Measurements from ENCODE around the gene REEP1. TPM values are rescaled to one million over a fixed set of nuclear protein-coding genes. Genes with fewer than 3 reads are reported as not detected.

Gene REEP1
- total RNA-seq, 1 donor from 2014 or later: 0.35 TPM

DNA sequence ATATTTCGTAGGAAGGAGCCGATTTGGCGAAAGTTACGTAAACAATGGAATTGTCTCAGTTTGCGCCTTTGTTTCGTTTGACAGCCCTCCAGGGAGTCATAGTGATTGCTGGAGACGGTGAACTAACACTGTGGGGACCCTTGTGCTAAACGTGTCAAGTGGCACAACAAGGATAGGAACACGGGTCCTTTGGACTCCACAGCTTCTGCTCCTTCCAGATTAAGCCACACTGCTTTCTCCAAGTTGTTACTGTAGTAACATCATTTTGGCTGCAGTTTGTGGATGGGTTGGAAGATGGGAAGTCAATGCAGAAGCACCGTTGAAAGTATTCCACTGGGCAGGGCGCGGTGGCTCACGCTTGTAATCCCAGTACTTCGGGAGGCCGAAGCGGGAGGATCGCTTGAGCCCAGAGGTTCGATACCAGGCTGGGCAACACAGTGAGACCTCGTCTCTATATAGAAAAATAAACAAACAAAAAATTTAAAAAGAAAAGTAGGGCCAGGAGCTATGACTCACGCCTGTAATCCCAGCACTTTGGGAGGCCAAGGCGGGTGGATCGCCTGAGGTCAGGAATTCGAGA is 141.5 kb downstream of the REEP1 start:
- DNase-seq (ENCODE audit: low read depth): no peak

DNA sequence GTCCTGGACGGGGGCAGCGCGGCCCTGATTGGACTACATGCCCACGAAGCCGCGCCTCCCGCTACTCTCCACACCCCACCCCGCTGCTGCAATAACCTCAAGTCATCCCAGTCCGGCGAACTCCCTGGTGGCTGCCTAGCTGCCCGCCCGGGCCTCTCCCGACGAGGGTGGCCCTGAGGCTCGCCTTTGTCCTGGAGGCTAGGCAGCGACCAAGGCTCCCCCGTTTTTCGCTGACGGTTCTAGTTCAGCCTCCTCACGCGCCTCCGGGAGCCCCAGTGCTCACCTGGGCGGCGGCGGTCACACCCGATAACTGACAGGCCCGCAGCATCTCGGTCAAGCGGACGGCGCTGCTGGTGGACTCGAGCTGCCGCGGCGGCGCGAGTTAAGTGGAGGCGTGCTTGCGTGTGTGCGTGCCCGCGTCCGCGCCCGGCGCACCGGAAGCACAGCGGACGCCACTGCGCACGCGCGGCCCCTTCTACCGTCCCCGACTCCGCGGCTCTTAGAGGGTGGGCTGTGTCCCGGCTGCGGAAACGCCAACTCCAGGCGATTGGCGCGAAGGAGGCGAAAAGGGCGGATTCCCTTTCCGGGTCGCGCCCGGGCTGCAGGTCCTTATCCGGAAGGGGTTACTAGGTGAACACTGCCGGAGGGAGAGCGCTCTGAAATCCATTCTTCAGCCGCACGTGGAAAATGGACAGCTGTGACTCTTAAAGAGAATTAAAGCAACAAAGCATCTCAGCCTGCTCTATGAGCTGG is 142.2 kb downstream of the REEP1 start, which contains the start of gene IMMT:
IMMT (minus strand) TSS at position 408 of the 753 bp plus-strand sequence; CDS start at position 328, 80 bp downstream.
- DNase-seq (ENCODE audit: low read depth): peak; percentile 90

DNA sequence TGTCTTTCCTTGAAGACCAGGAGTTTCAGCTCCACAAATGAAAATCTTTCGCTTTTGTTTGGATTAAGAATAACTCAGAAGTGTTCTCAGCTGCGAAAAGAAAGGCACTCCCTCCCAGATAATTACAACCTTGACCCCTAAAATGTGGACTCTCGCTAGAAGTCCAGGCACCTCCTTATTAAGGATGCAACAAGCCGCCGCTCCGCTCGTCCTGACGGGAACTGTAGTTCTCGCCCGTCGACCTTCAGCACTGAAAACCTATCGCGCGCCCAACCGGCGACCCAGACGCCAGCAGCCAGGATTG is 142.7 kb downstream of the REEP1 start:
- peak; percentile 89 for DNase-seq (ENCODE audit: low read depth)

DNA sequence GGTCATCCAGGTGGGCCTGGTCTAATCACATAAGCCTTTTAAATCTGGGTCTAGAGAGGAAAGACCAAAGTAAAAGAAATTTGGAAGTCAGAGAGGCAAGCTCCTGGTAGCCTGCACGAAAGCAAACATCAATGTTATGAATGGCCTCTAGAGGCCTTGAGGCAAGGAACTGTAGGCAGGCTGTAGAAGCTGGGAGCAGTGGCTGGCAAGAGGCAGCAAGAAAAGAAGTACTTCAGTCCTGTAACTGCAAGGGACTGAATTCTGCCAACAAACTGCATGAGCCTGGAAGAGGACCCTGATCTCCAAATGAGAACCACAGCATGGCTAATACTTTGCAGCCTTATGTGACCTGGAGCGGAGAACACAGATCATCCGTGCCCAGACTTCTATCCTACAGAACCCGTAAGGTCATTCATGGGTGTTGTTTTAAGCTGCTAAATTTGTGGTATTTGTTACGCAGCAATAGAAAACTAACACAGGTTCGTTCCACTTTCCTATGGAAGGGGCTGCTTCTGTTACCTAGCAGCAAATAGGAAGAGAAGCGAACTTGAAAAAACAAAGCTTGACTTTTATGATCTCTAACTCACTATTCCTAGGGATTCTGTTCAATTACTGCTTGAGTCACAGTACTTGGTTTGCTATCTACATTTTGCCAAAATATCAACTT is 143.4 kb downstream of the REEP1 start:
- peak; percentile 17 for DNase-seq (ENCODE audit: low read depth)

DNA sequence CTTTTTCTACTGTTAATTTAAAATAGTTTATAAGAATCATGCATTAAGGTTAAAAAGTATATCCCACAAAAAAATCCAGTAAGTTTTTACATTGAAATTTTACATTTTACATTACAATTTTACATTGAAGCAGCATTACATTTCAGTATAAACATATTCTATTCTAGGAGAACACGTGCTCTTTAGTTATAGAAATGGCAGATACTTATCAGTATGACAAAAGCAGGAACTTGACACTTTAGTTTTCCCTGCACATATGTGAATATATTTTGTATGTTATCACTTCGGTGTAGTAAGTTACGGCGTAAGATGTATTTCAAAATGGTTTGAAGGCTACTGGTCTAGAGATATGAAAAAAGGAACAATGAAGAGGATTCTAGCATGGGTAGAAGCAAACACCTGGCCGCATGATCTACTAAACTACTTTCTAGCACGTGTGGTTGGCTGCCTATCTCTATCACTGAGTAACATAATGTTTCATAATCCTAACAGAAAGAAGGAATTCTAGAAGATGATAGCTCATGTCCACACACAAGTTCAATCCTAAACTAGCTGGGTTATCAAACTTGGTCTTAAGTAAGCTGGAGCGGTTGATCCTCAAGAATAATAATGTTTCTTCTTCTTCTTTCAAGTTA is 147.5 kb downstream of the REEP1 start:
- DNase-seq (ENCODE audit: low read depth): no peak

DNA sequence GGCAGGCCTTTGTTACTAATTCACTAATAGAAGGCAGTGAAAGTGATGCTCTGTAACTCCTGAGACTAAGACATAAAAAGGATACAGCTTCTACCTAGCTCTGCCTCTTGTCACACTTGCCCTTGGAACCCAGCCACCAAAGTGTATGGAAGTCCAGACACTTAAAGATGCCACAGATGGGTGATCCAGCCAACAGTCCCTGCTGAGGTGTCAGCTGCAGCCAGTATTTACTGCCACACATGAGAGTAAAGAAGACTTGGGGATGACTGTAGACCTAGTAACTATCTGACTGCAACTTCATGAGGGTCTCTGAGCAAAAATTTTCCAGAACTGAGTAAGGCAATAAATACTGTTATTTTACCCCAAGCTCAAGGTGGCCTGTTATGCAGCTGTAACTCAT is 151.0 kb downstream of the REEP1 start:
- no peak for DNase-seq (ENCODE audit: low read depth)

DNA sequence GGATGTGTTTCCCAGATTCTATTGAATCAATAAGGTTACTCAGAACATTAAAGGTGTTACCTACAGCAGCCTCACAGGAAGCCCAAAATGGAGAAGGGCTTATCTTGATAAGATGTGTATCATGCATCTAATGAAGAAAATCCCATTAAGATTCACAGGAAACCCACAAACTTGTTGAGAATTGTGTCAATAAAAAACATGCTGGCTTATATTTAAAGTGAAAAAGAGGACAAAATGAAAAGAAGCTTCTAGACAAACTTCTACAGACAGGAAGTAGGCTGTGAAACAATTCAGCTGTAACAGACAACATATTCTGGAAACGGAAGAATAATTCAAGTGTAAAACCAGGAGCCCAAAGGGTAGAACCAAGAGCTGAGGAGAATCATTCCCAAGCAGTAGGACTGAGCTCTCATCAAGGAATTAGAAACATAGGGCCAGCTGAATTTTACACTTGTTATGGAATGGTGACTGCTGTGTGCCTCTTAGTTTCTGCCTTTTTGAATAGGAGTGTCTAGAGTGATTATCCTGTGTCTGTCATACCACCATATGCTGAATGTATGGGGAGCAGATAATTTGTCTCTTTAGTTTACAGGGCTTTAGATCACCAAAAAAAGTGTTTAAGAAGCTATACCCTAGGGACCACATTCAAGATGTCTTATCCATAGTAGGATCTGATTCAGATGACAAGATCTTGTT is 151.8 kb downstream of the REEP1 start:
- peak; percentile 34 for DNase-seq (ENCODE audit: low read depth)

DNA sequence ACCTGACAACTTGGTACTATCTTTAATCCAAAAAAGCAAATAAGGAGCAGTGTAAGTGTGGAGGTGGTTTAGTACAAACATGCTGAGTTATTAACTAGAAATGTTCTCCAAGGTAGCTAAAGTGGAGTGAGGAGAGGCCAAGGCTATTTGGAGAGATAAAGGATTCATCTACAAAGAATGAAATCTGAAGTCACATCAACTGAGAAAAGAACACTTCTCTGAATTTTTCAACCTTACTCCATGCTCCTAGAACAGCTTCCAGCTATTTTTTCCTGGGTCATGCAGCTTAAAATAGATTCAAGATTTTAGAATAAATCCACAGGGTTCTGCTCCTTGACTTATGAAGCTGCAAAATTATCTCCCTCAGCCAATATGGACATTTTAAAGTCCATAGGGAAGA is 160.8 kb downstream of the REEP1 start:
- no peak for DNase-seq (ENCODE audit: low read depth)

DNA sequence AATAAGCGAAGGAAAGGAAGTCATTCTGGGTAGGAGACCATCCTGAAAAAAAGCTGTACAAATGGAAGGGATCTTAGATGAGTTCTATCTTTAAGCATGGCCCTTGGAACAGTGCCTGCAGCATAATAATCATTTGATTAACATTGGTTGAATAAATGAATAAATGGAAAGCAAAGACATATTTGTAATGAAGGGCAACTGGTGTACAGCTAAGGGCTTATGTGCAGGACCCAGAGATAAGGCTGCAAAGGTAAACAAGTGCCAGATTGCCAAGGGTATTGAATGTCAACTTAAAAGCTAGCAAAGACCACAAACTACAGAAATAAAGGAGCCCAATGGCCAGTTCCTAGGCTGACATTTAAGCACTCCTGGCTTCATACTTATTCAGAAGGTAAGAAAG is 161.6 kb downstream of the REEP1 start:
- no peak for DNase-seq (ENCODE audit: low read depth)

DNA sequence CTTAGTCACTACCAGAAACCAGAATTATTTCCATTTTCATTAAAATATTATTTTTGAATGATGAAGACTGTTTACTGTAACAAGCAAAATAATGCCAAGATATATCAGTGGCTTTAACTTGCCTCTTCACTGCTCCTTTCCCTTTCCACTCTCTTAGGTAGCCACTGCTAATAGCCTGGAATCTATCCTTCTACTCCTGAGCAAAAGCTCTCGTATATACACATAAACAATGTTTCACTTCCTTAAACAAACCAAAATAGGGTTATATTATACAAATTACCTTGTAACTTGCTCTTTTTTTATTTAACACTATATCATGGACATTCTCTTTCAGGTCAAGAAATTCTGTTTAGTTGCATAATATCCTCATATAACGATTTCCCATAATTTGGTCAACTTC is 163.0 kb downstream of the REEP1 start:
- no peak for DNase-seq (ENCODE audit: low read depth)

DNA sequence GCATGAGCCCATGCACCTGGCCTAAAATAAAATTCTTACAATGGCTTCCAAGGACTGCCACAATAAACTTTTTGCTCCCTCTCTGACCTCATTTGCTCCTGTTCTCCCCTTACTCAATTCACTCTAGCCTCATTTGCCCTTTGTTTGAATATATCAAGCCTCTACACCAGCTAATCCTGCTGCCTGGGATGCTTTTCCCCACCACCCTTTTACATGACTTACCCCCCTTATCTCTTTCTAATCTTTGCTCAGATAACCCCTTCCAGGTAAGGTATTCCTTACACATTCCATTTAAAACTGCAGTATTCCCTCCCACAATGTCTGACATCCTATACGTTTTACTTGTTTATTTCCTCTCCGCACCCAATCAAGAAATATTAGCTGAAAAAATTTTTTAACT is 164.8 kb downstream of the REEP1 start:
- DNase-seq (ENCODE audit: low read depth): no peak

DNA sequence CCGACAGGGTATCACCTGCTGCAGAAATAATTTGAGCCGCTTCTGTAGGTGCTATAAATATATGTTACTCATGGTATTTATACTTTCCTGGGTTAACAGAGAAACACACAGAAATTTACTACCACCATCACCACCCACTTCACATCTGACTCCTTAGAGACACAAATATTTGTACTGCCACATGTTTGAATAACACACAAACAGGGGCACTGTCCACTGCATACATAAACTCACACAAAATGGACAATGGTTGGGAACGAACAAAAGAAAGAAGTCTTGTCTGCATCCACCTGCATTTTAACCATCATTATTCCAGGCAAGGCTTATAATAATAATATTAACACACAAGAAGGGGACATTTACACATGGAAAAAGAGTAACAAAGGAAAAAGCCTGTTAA is 166.1 kb downstream of the REEP1 start:
- no peak for DNase-seq (ENCODE audit: low read depth)

DNA sequence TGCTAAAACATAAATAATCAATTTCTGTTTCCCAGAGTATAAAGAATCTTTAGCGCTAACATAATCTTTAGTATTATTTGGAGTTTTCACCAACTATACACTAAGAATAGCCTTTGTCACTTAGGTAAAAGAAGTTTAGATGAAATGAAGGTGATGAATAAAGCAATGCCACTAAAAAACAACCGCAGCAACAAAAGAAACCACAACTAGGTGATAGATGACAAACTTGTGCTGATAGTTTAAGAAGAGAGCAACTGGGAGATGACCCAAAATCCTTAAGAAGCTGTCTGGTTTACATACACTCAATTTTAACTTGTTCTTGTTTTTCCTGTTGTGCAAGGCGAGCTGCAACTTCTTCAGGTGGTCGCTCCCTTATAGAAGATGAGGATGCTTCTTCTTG is 167.0 kb downstream of the REEP1 start:
- no peak for DNase-seq (ENCODE audit: low read depth)

Other genes with a start within 250 kb of the REEP1 start
- 17.4 and 40.4 TPM in 2 replicates for gene POLR1A, start 231.7 kb downstream of the REEP1 start, total RNA-seq
- 96.2 and 125 TPM in 2 replicates for gene PTCD3, start 231.4 kb downstream of the REEP1 start, total RNA-seq
- gene IMMT, start 142.2 kb downstream of the REEP1 start, total RNA-seq: 57.1 and 98.5 TPM in 2 replicates
- gene MRPL35, start 138.2 kb downstream of the REEP1 start, total RNA-seq: 32.0 and 51.7 TPM in 2 replicates
- gene KDM3A, start 103.7 kb upstream of the REEP1 start, total RNA-seq: 21.4 and 59.9 TPM in 2 replicates
- gene CHMP3, start 225.8 kb upstream of the REEP1 start, total RNA-seq: 105 and 241 TPM in 2 replicates

Measured in renal cortical epithelial cell (primary cell).